ENCODE measurements around the gene PHTF2. TPM values are rescaled to one million over a fixed set of nuclear protein-coding genes. Genes with fewer than 3 reads are reported as not detected.
"Not testable (repeated sequence)": the region's sequence is repeated elsewhere in the genome, so short reads cannot be mapped to it uniquely, and the experiment has no call there.

The PHTF2 gene
- total RNA-seq, 4 donors from 2014 or later = 14.5 to 28.6 (median 24.1) TPM

DNA sequence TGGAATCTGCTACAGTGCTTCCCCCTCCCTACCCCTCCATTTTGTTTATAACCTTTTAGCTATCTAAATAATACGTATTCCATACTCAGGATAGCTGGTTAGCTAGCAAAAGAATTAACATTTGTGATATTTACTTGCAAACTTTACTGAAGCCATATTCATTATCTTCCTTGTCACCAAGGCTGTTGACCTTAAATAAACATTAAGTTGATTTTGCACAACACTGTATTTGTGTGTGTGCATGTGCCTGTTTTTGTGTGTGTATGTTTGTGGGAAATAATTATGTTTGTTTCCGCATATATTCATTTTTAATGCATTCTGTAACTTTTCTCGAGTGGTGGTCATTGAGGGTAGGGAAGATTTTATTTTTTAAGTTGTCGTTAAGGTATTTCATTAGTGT is 16.2 kb upstream of the PHTF2 start:
- Histone ChIP-seq H3K27me3 (no peaks in the 10 kb centered on the region), H3K27ac (peak overlapping the region; percentile 75 to 78 (median 76)), H3K9me3 (no peaks in the 10 kb centered on the region), H3K4me3 (no peak overlapping the region), H3K36me3 (peaks cover 0 to 17% (median 7%) of the 10 kb centered on the region in 4 donors), H3K4me1 (peaks cover 0 to 54% (median 23%) of the 10 kb centered on the region in 4 donors)
- WGBS, 2 donors (ENCODE audit: low coverage in 1 of 2) = 85 to 88% methylated on average over 4 of the region's 4 CpGs
- DNase-seq = no peak
- intact Hi-C loops (cut with DNase I; ENCODE audit: low total_unique reads) (no loop called here), in situ Hi-C loops (cut with MboI; ENCODE audit: low pct_ligation_motif_present in 1 of 4, low pct_unique_long_range_greater_than_20kb in 1 of 4, low sequenced_read_pairs in 3 of 4) (no loop called here)
- TF ChIP-seq, protein P1, sequence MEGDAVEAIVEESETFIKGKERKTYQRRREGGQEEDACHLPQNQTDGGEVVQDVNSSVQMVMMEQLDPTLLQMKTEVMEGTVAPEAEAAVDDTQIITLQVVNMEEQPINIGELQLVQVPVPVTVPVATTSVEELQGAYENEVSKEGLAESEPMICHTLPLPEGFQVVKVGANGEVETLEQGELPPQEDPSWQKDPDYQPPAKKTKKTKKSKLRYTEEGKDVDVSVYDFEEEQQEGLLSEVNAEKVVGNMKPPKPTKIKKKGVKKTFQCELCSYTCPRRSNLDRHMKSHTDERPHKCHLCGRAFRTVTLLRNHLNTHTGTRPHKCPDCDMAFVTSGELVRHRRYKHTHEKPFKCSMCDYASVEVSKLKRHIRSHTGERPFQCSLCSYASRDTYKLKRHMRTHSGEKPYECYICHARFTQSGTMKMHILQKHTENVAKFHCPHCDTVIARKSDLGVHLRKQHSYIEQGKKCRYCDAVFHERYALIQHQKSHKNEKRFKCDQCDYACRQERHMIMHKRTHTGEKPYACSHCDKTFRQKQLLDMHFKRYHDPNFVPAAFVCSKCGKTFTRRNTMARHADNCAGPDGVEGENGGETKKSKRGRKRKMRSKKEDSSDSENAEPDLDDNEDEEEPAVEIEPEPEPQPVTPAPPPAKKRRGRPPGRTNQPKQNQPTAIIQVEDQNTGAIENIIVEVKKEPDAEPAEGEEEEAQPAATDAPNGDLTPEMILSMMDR (IDR thresholded peaks at IDR 0.05) = no peak
- TF ChIP-seq POLR2AphosphoS5 (IDR thresholded peaks at IDR 0.05) (no peak), EP300 (IDR thresholded peaks at IDR 0.05; ENCODE audit: low read depth) (no peak), POLR2A (IDR thresholded peaks at IDR 0.05) (no peak)

DNA sequence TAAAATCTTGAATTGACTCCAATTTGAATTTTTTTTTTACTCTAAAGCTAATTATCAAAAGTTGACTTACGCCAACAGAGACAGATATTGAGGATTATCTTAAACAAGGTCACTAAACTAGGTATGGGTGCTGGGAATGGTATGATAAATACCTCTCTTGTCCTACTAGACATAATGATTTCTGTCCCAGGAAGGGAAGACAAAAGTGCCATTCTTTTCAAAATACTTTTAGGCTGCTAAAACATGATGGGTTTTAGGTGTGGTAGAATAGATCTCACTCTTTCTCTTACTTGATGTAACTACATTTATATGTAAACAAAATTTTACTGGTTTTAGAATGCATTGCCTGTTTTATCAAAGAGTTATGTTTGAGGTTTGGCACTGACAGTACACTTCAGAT is 15.5 kb upstream of the PHTF2 start:
- H3K27ac ChIP-seq = peak overlapping the region; percentile 75 to 78 (median 76)
- H3K9me3 ChIP-seq = no peaks in the 10 kb centered on the region
- H3K36me3 ChIP-seq = peaks cover 0 to 15% (median 6%) of the 10 kb centered on the region in 4 donors
- H3K4me1 ChIP-seq = peaks cover 0 to 54% (median 23%) of the 10 kb centered on the region in 4 donors
- no peak overlapping the region for H3K4me3 ChIP-seq
- in situ Hi-C loops (cut with MboI; ENCODE audit: low pct_ligation_motif_present in 1 of 4, low pct_unique_long_range_greater_than_20kb in 1 of 4, low sequenced_read_pairs in 3 of 4) = no loop called here
- intact Hi-C loops (cut with DNase I; ENCODE audit: low total_unique reads) = no loop called here
- TF ChIP-seq POLR2AphosphoS5 (IDR thresholded peaks at IDR 0.05) (no peak), EP300 (IDR thresholded peaks at IDR 0.05; ENCODE audit: low read depth) (no peak), POLR2A (IDR thresholded peaks at IDR 0.05) (no peak)
- TF ChIP-seq, protein P1 (IDR thresholded peaks at IDR 0.05) = no peak
- WGBS, 2 donors (ENCODE audit: low coverage in 1 of 2) = 50 to 65% methylated on average over 1 of the region's 1 CpG
- no peak for DNase-seq
- no peaks in the 10 kb centered on the region for H3K27me3 ChIP-seq

DNA sequence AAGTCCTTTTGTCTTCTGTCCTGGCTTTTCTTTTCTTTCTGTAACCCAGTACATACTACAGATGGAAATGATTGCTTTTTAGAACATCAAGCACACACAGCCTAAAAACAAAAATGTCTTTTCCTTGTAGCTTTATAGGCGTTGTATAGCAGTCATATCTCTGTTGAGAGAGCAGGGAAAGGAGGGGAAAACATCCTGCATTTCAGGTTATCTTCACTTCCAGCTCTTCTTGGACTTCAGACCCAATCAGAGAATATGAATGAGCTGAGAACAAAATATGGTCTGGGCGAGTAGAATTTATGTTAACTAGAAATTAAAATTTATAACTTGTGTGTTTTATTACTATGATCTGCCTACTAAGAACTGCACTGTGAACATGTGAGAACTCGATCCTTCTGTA is 15.0 kb upstream of the PHTF2 start:
- no peaks in the 10 kb centered on the region for H3K9me3 ChIP-seq
- H3K27me3 ChIP-seq = no peaks in the 10 kb centered on the region
- intact Hi-C loops (cut with DNase I; ENCODE audit: low total_unique reads) = no loop called here
- in situ Hi-C loops (cut with MboI; ENCODE audit: low pct_ligation_motif_present in 1 of 4, low pct_unique_long_range_greater_than_20kb in 1 of 4, low sequenced_read_pairs in 3 of 4) = no loop called here
- TF ChIP-seq, protein P1 (IDR thresholded peaks at IDR 0.05) = no peak
- TF ChIP-seq POLR2AphosphoS5 (IDR thresholded peaks at IDR 0.05) = peak in 2 of 3 donors; percentile 48 to 62
- no peak overlapping the region for H3K4me3 ChIP-seq
- peaks cover 0 to 13% (median 3%) of the 10 kb centered on the region in 4 donors for H3K36me3 ChIP-seq
- H3K4me1 ChIP-seq = peaks cover 0 to 54% (median 23%) of the 10 kb centered on the region in 4 donors
- WGBS, 2 donors (ENCODE audit: low coverage in 1 of 2) = 47 to 63% methylated on average over 3 of the region's 3 CpGs
- H3K27ac ChIP-seq = peak overlapping the region; percentile 75 to 78 (median 76)
- DNase-seq = no peak

DNA sequence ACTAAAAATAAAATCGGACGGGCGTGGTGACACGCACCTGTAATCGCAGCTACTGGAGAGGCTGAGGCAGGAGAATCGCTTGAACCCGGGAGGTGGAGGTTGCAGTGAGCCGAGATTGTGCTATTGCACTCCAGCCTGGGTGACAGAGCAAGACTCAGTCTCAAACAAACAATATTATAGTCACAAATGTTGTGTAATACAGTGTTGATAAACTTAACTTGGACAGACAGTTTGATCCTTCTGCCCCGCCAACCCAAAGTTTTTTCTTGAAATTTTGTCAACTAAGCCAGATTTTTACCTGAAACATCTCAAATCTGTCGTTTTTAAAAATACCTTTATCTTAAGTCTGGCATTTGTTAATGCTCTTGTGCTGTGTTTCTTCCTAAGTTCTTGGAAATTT is 14.1 kb upstream of the PHTF2 start:
- H3K27me3 ChIP-seq; intact Hi-C loops (cut with DNase I; ENCODE audit: low total_unique reads); H3K4me3 ChIP-seq; H3K9me3 ChIP-seq; DNase-seq; in situ Hi-C loops (cut with MboI; ENCODE audit: low pct_ligation_motif_present in 1 of 4, low pct_unique_long_range_greater_than_20kb in 1 of 4, low sequenced_read_pairs in 3 of 4); H3K36me3 ChIP-seq: not testable (repeated sequence)
- Histone ChIP-seq H3K27ac (peak overlapping the region; percentile 75 to 78 (median 76)), H3K4me1 (peaks cover 0 to 50% (median 23%) of the 10 kb centered on the region in 4 donors)
- WGBS, 2 donors (ENCODE audit: low coverage in 1 of 2) = 79 to 86% methylated on average over 8 to 10 of the region's 10 CpGs

DNA sequence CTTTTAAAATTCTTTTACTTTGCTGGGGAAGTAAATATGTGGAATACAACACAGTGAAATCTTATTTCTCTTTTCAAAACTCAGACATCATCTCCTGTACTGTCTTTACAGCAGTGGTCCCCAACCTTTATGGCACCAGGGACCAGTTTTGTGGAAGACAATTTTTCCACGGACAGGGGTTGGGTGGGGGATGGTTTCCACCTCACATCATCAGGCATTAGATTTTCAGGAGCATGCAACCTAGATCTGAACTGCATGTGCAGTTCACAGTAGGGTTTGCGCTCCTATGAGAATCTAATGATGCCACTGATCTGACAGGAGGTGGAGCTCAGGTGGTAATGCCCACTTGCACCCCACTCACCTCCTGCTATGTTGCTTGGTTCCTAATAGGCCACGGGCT is 12.6 kb upstream of the PHTF2 start:
- Histone ChIP-seq H3K27me3 (no peaks in the 10 kb centered on the region), H3K9me3 (no peaks in the 10 kb centered on the region), H3K36me3 (no peaks in the 10 kb centered on the region), H3K27ac (no peak overlapping the region), H3K4me1 (peaks cover 0 to 40% (median 21%) of the 10 kb centered on the region in 4 donors), H3K4me3 (no peak overlapping the region)
- WGBS, 2 donors (ENCODE audit: low coverage in 1 of 2) = 97% methylated on average over 3 of the region's 3 CpGs; no CpG with 5 or more reads in 1 of the 2 donors
- no peak for DNase-seq
- no peak for TF ChIP-seq POLR2AphosphoS5 (IDR thresholded peaks at IDR 0.05)
- TF ChIP-seq, protein P1 (IDR thresholded peaks at IDR 0.05) = no peak
- TF ChIP-seq POLR2A (IDR thresholded peaks at IDR 0.05) = no peak
- no peak for TF ChIP-seq EP300 (IDR thresholded peaks at IDR 0.05; ENCODE audit: low read depth)
- in situ Hi-C loops (cut with MboI; ENCODE audit: low pct_ligation_motif_present in 1 of 4, low pct_unique_long_range_greater_than_20kb in 1 of 4, low sequenced_read_pairs in 3 of 4) (no loop called here), intact Hi-C loops (cut with DNase I; ENCODE audit: low total_unique reads) (loop anchor here (5.0 kb wide), 1 partner anchor 1719 kb away; no protein-coding TSS in a partner anchor)

Data from transverse colon (tissue), 4 donors.